Raji (cell line): ENCODE data around the gene TBC1D14.

Source experiments
- POLR2A ChIP-seq: IDR thresholded peaks from 2 replicates; pipeline ENCODE4 v1.6.1; 2011; ENCODE audit warnings: low read depth, low read length, control low read depth; ENCODE audit not compliant: insufficient read depth

TBC1D14 gene

DNA sequence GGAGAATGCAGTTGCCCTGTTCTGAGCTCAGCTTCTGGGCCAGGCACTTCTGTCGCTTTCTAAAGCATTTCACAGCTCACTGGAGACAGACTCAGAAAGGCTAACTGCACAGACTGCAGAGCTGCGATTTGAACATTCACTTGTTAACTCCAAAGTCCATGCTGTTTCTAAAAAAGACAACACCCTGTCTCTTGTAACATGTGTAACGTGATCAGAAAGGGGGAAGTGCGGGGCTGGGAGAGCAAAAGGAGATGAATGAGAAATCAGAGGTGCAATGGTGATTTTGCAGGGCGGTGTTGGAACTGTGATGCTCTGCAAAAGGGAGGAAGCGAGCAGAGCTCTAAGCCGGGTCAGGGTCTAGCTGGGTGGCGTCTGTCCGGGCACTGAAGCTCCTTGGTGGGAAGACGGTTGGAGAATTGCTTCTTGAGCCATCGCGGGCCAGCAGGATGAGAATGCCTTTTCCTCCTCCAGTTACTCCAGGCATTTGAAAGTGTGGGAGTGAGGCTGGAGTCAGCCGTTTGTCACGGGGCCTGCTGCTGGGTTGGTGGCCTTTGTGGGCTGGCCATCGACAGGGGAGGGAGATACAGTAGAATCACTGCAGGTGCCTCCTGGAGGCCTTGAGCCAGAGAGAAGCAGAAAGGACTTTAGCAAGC, 20.3 kb downstream of the TBC1D14 start:
- no peak for TF ChIP-seq POLR2A

- TF ChIP-seq POLR2A: no peak
Measured at GRCh38 chr4:6932475-6932874, 22.8 kb downstream of the TBC1D14 start.

DNA sequence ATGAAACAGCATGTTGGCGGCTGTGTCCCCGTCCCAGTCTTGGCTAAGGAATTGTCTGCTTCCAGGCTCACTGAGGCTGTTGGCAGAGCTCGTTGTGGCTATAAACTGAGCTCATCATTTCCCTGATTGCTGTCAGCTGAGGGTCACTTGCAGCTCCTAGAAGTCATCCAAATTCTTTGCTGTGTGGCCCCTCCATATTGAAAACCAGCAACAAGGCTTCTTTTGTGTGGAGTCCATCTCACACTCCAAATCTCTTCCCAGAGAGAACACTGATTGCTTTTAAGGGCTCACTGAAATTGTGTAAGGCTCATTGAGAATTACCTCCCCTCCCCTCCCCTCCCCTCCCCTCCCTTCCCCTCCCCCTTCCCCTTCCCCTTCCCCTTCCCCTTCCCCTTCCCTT, 23.3 kb downstream of the TBC1D14 start:
- no peak for TF ChIP-seq POLR2A

- TF ChIP-seq POLR2A: no peak
Measured at GRCh38 chr4:6933691-6934430, 24.2 kb downstream of the TBC1D14 start.

- TF ChIP-seq POLR2A: no peak
Measured at GRCh38 chr4:6935965-6936364, 26.3 kb downstream of the TBC1D14 start.

GRCh38 chr4:6937201-6937600, 27.6 kb downstream of the TBC1D14 start:
- TF ChIP-seq POLR2A: no peak

DNA sequence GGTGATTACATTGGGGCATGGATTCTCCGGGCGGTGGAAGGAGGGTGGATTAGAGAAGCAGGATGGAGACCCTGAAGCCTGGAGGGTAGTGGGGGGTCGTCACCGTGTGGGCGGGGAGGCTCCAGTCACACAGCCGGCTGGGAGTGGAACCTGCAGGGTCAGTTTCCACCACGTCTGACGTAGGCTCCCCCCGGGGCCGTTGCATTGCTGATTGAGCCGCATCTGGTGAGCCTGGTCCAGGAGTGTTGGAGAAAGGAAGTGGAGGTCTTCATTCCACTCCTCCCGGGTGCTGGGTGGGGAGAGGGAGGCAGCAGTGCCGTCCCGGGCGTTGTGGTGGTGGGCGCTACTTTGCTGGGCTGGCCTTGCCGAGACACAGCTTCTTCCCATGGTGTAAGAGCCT, 28.1 kb downstream of the TBC1D14 start:
- no peak for TF ChIP-seq POLR2A

DNA sequence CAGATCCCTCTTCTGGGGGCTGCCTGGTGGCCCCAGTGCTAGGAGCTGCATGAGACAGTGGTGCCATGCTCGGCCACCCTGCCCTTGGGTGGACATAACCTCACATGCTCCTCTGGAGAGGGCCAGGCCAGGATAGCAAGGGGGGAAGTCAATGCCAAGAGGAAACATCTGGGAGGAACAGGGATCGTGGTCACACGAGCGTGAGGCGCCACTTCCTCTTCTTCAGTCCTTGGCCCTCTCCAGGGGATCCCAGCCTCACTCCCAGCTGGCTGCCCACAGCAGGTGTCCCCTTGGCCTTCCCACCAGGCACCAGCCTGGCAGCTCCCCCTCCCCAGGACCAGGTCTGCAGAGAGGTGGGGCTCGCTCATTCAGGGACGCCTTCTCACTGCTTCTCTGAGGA, 28.6 kb downstream of the TBC1D14 start:
- TF ChIP-seq POLR2A: no peak

DNA sequence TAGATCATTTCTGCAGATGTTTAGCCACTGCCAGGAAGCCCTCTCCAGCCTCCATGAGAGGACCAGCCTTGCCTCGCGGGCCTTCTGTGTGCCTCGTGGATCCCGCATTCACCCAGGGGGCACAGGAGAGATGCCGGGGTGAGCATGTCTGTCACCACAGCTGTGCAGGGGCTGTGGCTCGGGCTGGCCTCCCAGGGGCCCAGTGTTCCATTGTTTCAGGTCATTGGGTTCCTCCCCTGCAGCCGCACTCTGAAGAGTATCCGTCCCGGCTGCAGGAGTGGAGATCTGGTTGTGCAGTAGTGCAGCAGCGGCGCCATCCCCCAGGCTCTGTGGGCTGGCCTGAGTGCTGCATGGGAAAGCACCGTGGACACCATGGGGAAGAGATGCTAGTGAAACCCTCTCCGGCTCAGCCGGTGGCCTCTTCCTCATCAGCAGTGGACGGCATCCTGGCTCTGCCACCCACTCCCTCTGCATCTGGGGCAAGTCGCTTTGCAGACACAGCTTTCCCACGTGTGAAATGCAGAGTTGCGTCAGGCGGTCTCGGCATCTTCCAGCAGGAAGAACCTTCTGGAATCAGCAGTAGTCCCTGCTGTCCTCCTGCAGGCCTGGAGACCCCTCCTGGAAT, 29.1 kb downstream of the TBC1D14 start:
- no peak for TF ChIP-seq POLR2A

DNA sequence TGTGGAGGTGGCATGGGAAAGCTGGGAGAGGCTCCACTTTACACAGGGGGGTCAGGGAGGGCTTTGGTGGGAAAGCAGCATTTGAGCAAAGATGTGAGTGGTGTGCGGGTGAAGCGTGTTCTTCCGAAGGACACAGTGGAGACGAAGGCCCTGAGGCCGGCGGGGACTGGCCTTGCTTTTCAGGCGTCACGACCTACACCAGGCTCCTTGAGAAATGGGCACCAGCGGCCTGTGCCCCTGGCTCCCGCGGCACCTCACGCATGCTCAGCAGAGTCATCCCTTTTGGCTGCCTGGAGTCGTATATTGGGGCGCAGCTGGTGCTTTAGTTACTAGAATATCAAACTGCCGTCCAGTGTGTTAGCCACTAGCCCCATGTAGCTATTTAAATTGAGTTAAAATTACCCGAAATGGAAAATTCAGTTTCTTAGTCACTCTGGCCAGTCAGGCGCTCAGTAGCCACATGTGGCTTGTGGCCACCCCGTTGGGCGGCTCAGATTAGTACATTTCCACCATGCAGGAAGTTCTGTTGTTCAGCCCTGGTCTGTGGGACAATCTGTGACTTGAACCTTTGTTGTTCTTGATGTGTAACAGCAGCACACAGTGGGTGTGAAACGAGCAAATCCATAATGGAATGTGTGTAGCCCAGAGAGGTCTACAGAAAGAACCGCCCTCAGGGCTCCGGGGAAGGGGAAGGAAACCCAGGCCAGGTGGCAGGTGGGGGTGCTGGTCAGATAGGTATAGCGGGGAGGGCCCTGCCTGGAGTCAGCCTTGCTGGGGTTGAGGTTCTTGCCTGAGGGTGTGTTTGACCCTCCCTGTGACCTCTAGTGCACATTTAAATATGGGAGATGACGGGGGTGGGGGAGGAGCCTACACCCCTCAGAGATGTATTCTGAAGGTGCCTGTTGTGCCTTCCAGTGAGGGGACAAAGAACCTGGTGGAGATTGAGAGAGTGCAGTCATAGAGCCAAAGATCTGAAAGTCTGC, 30.4 kb downstream of the TBC1D14 start:
- no peak for TF ChIP-seq POLR2A

- TF ChIP-seq POLR2A: no peak
Measured at GRCh38 chr4:6940744-6941137, 31.1 kb downstream of the TBC1D14 start.

DNA sequence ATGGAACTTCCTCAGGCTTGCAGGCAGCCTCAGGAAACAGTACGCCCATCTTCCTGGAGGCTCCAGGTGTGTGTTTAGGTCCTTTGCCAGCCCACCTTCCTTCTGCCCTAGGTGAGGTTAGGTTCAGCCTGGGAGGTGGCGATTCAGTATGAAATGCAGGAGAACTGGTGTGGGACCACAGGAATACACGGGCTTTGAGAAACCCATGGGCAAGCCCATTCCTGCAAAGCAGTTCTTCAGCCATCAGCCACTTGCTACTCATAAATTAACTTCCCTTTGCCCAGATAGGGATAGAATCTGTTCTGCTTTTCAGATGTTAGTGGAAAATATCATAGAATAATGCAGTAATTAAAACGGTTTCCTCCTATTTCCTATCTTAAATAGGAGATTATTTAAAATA, 32.2 kb downstream of the TBC1D14 start:
- TF ChIP-seq POLR2A: no peak

DNA sequence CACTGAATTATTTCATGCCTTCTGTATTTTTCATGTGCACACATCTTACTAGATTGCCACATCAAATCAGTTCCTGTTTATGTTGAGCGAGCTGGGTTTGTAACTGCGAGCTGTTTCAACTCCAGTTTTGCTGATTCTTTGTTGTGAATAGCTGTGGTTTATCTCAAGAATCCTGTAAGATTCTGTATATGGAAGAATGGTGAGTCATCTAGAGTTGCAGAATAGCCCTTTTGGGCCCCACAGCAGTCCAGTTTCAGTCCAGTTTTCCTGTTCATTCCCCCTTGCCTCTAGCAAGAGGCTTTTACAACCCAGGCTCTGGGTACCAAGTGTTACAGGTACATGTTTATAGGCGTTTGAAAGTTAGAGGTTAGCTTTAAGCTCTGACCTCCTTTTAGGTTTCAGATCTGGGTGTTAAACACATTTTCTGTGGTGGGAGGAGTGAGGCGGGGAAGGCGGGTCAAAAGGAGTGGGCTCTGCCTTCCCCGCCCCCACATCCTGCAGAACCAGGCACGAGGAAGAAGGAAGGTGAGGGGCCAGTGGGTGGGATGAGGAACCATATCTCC, 32.7 kb downstream of the TBC1D14 start:
- no peak for TF ChIP-seq POLR2A

GRCh38 chr4:6943012-6943884, 33.6 kb downstream of the TBC1D14 start:
- TF ChIP-seq POLR2A: no peak
